DMS79 (cell line): ENCODE data around the gene RAD1.
A peak's percentile ranks its signal among the peaks of the same experiment; 100 is the strongest.

Experiments
- DNase-seq: peaks from one replicate; lab custom pipeline; 2025; lab: John Stamatoyannopoulos, UW

The RAD1 gene

GRCh38 chr5:34915856-34916192 is 520 bp upstream of the RAD1 start:
- DNase-seq = no peak

DNA sequence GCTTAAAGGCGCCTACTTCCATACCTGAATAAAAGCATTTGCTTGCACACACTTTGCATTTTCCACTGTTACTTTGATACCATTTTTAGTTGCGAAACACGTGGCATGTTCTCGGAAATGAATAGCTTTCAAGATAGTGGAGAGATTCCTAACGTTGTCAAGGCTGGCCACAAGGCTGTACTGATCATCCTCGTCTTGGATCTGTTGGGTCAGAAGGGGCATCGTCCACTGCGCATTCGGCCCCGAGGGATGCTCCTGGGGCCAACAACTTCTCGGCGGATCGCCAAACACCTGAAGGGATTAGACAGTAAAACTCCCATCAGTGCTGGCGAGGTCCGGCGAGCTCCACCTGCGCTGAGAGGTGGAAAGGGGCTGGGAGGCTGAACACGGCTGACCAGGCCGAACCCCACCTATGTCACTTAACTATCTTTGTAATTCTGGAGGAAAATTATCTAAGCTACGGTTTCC is 599 bp downstream of the RAD1 start:
- no peak for DNase-seq

DNA sequence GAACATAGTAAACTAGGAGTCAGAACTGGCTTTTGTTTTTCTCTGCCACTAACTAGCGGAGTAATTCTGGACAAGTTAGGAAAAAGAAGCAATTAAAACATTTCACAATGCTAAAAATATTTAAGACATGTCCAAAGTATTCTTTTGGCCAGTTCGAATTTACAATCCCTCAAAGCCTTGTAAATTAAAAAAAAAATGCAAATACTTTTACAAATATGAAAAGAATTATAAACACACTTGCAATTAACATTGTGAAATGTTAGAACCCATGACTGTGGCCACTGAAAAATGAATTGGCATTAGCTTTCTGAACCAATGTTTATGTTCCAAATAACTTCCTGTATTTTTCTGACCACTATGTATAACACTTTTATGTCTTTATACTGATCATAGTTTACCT is 2.2 kb downstream of the RAD1 start:
- no peak for DNase-seq

DNA sequence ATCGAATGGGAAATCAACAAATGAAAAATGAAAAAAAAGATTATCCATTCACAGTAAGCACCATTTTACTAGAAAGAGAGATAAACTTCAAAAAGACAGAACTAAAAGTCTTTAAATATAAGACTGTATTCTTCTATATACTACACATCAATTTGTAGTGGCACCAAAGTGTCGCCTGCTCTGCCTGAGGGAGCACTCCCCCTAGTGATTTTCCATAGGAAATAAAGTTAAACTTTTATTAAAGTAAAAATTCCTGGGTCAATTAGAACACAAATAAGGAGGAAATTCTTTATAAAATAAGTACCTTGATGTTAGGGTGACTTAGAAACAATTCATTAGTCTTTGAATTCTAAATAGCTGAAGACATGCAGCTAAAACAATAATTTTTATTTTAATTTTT is 9.7 kb downstream of the RAD1 start:
- no peak for DNase-seq

DNA sequence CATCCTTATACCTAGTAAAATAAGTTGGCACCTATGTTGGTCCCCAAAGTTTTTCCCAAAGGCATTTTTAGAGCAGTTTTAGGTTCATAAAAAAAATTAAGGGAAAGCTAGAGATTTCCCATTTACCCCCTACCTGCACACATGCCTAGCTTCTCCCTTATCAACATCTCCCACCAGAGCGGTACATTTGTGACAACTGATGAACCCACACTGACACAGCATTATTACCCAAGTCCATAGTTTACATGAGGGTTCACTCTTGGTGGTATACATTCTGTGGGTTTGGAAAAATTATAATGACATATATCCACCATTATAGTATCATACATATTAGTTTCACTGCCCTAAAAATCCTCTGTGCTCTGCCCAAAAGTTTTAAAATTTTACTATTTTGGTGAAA is 12.0 kb downstream of the RAD1 start:
- no peak for DNase-seq

- peak; percentile 92 for DNase-seq
These were observed 14.7 kb downstream of the RAD1 start for GRCh38 chr5:34900652-34901051.

GRCh38 chr5:34899066-34899465 is 16.2 kb downstream of the RAD1 start:
- DNase-seq = no peak

GRCh38 chr5:34898258-34898895 is 16.9 kb downstream of the RAD1 start:
- DNase-seq = peak; percentile 3

- DNase-seq = no peak
These were observed 17.7 kb downstream of the RAD1 start for GRCh38 chr5:34897646-34898045.

- no peak for DNase-seq
These were observed 19.5 kb downstream of the RAD1 start for GRCh38 chr5:34895641-34896419.

DNA sequence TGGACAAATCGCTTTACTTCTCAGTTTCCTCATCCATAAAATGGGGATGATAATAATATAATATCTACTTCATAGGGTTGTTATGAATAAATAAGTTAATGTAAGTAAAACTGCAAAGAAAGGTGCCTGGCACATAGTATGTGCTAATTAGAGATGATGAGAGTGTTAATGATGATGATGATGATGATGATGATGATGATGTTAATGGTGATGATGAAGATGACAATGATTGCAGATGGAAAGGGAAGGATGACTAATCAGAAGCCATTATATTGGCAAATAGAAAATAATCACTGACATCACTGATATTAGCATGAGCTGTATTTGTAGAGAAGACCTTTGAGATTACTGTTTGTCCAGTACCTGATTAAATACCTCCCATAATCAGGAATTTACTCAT is 20.6 kb downstream of the RAD1 start:
- DNase-seq = no peak

DNA sequence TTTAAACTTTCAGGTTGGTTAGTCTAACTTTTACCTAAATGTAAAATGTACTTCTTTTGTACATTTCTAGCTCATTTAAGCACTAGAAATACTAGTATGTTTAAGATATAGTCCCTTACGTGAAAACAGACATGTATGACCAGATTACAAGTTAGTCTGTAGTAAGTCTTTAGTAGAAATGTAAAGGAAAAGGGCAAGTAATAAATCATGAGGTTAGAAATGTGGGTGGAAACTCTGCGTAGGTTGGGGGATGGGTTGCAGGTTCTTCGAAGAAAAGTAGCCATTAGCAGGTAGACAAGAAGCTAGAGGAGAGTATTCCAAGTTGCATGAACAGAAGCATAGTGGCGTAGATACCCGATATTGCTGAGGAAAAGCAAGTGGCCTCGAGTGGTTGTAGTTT is 22.9 kb downstream of the RAD1 start:
- no peak for DNase-seq

- DNase-seq = no peak
These were observed 23.3 kb downstream of the RAD1 start for GRCh38 chr5:34891981-34892380.

- no peak for DNase-seq
These were observed 25.9 kb downstream of the RAD1 start for GRCh38 chr5:34889394-34889793.

GRCh38 chr5:34886392-34887119 is 28.7 kb downstream of the RAD1 start:
- peak; percentile 26 for DNase-seq

DNA sequence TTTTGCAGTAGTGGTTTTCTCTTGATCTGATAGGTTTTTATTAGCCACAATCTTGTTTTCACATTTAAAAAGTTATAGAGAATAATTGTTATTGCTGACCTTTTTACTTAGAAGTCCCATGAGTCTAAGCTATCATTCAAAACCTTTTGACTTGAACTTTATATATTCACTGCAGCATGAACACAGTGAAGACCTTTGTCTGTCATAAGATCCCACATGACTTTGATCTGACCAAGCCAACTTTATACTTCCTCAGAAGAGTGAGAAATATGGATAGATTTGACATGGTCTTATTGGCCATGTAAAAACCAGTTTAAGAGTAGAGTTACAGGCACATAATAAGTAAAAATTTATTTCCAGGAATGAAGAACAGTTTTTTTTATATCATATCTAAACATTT is 34.1 kb downstream of the RAD1 start:
- no peak for DNase-seq

DNA sequence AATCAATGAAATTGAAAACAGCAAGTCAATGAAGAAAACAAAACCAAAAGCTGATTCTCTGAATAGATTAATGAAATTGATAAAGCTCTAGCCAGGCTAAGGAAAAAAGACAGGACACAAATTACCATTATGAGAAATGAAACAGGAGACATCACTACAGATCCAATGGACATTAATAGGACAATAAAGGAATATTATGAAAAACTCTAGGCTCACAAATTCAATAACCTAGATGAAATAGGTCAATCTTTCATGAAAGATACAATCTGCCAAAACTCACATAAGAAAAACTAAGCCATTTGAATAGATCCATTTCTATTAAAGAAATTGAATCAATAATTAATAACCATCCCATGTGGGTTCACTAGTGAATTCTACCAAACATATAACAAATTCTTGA is 39.0 kb downstream of the RAD1 start:
- no peak for DNase-seq

DNA sequence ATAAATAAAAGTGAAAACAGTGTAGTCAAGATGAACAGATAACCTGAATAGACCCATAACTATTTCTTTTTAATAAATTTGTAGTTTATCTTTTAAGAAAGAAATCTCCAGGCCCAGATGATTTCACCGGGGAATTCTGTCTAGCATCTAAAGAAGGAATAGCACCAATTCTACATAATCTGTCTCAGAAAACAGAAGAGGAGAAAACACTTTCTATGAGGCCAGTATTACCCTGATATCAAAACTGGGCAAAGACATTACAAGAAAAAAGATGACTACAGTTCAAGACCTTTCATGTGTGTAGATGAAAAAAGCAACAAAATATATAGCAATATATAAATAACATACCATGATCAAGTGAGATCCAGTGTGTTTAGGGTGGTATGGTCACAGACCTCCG is 44.9 kb downstream of the RAD1 start:
- DNase-seq = no peak

DNA sequence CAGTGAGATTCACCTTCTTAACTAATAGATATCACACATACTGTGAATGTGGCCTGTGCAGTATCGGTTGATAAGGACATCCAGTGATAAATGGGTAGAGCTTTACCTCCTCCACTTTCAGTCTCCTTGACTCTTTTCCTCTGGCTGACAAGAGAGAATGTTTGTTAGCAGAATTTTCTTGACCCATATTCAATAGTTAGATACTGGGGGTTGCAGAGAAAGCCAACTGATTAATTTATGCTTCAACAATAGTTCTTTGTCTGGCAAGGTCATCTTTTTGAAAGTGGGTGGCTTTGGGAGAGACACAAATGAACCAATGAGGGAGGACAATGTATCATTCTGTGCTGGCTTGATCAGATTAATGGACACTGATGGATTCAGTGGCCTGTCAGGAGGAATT is 46.0 kb downstream of the RAD1 start:
- DNase-seq = no peak

GRCh38 chr5:34868791-34869190 is 46.5 kb downstream of the RAD1 start:
- no peak for DNase-seq

DNA sequence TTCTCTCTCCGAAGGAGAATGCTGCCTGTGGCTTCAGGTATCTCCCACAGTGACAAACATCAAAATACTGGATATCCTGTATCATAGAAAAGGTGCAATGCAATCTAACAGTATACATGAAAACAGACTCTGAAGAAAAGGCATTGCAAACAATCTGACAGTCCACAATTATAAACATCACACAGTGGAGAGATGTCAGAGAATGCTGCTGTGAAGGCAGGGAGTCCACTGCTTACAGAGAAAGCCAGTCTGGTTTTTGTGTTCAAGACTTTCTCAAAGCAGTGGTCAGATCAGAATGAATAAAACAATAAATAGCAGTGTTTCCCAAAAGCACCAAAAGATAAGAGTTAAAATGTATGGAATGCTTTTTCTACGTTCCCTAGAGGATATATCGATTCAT is 47.6 kb downstream of the RAD1 start:
- DNase-seq = no peak

- DNase-seq = no peak
These were observed 48.3 kb downstream of the RAD1 start for GRCh38 chr5:34866989-34867471.

GRCh38 chr5:34865091-34865490 is 50.2 kb downstream of the RAD1 start:
- no peak for DNase-seq
